GM13976 (cell line): ENCODE data around the gene KCTD21.
"Not testable (repeated sequence)": the region's sequence is repeated elsewhere in the genome, so short reads cannot be mapped to it uniquely, and the experiment has no call there.

Source experiments
- DNase-seq: peaks from one replicate; pipeline ENCODE4 v3.0.0; 2012; ENCODE audit warnings: low spot score
- in situ Hi-C: fragments of 300-500 bp; cut with MboI; formaldehyde crosslinking; loops from one replicate; pipeline ENCODE4 v1.12.0; 2022; ENCODE audit warnings: low sequenced_read_pairs, mixed read lengths, inconsistent platforms; ENCODE audit not compliant: unreplicated experiment
- TF ChIP-seq, protein P1 (sequence below): IDR thresholded peaks from 2 replicates; pipeline ENCODE4 v1.5.1; 2012; ENCODE audit warnings: borderline replicate concordance, mild to moderate bottlenecking; ENCODE audit not compliant: insufficient read depth; ENCODE audit errors: extremely low read depth, missing control alignments, control extremely low read depth

The KCTD21 gene

GRCh38 chr11:78188286-78189173 lies at the start of gene KCTD21, which contains the start of gene USP35:
TSS of gene KCTD21 (minus strand) at chr11:78188626. CDS start at chr11:78174554, 14,072 bp downstream.
TSS of gene USP35 (plus strand) at chr11:78188919. CDS start at chr11:78196246, 7,327 bp downstream.
- DNase-seq: peak; percentile 99
- in situ Hi-C loops: no loop called here
- TF ChIP-seq, protein P1, sequence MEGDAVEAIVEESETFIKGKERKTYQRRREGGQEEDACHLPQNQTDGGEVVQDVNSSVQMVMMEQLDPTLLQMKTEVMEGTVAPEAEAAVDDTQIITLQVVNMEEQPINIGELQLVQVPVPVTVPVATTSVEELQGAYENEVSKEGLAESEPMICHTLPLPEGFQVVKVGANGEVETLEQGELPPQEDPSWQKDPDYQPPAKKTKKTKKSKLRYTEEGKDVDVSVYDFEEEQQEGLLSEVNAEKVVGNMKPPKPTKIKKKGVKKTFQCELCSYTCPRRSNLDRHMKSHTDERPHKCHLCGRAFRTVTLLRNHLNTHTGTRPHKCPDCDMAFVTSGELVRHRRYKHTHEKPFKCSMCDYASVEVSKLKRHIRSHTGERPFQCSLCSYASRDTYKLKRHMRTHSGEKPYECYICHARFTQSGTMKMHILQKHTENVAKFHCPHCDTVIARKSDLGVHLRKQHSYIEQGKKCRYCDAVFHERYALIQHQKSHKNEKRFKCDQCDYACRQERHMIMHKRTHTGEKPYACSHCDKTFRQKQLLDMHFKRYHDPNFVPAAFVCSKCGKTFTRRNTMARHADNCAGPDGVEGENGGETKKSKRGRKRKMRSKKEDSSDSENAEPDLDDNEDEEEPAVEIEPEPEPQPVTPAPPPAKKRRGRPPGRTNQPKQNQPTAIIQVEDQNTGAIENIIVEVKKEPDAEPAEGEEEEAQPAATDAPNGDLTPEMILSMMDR: no peak

DNA sequence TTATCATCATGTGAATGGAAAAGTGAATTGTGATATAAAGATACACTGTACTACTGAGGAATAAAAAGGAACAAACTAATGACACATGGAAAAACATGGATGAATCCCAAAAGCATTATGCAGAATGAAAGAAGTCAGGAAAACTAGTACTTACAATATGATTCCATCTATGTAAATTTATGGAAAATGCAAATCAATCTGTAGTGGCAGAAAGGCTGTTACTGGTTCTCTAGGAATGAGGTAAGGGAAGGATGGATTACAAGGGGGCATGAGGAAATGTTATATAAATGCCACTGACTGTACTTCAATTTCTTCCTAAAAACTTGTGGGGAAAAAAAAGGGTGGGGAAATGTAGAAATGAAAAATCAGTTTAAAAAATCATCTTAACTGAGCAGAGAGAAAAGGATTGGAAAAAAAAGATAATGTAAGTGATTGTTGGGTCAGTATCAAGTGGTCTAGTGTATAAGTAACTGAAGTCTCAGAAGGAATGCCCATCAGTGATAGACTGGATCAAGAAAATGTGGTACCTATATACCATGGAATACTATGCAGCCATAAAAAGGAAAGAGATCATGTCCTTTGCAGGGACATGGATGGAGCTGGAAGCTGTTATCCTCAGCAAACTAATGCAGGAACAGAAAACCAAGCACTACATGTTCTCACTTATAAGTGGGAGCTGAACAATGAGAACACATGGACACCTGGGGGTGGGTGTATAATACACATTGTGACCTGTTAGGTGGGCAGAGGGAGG lies 49.0 kb upstream of the KCTD21 start:
- in situ Hi-C loops: no loop called here
- no peak for DNase-seq
- TF ChIP-seq, protein P1: no peak

DNA sequence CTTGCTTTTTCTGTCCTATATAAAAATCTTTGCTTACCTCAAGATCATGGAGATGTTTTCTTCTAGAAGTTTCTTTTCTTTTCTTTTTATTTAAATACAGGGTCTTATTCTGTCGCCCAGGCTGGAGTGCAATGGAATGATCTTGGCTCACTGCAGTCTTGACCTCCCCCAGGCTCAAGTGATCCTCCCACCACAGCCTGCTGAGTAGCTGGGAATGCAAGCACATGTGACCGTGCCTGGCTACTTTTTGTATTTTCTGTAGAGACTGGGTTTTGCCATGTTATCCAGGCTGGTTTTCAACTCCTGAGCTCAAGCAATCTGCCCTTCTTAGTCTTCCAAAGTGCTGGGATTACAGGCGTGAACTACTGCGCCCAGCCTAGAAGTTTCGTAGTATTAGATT lies 45.6 kb upstream of the KCTD21 start:
- TF ChIP-seq, protein P1: no peak
- no peak for DNase-seq
- in situ Hi-C loops: no loop called here

DNA sequence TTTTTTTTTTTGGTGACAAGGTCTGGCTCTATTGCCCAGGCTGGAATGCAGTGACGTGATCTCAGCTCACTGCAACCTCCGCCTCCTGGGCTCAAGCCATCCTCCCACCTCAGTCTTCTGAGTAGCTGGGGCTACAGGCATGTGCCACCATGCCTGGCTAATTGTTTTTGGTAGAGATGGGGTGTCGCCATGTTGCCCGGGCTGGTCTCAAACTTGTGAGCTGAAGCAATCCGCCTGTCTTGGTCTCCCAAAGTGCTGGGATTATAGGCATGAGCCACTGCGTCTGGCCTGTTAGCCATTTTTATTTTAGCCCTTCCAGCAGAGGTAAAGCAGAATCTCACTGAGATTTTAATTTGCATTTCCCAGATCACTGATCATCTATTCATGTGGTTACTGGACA lies 44.6 kb upstream of the KCTD21 start:
- in situ Hi-C loops, DNase-seq: not testable (repeated sequence)

- TF ChIP-seq, protein P1: no peak
- DNase-seq: no peak
- in situ Hi-C loops: no loop called here
Observed at GRCh38 chr11:78231962-78232501, 43.6 kb upstream of the KCTD21 start.

DNA sequence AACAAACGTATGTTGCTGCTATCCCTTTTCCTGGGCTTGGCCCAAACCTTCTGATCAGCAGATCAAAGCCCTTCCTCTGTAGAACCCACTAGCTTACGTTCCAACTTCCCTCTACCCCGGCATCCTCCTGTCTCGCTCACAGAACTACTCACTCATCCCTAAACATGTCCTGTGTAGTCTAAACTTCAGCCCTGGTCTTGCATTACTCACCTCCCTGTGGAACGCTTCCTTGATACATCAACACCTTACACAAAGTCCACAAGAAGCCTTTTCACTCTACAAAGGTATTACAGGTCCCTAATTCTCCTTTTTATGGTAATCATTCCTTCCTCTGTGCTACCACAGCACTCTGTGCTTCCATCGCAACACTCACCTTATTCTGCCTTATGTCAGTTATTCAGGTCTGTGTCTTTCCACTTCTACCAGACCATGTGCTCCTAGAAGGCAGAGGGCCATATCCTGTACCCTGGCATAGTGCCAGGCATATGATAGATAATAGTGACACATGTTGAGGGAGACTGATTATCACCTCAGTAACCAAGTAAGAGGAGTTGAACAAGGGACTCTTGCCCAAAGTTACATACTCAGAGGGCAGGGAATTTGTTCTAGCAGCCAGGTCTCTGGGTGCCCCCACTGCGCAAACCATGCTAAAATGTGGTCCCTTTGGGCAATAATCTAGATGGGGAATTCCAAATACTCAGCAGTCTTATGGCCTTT lies 41.9 kb upstream of the KCTD21 start:
- DNase-seq: no peak
- TF ChIP-seq, protein P1: no peak
- in situ Hi-C loops: no loop called here
